Colonic mucosa (tissue), 4 donors: ENCODE measurements around the gene ITGAE. TPM values are rescaled to one million over a fixed set of nuclear protein-coding genes. Genes with fewer than 3 reads are reported as not detected.

Source experiments
- DNase-seq: peaks from one replicate; pipeline ENCODE4 v3.0.0-alpha.2; 2020
- H3K27ac ChIP-seq: fragments of 200-600 bp; one replicate; pipeline ENCODE4 v1.8.0; 2021
- H3K27me3 ChIP-seq: fragments of 200-600 bp; one replicate; pipeline ENCODE4 v1.8.0; 2021
- H3K36me3 ChIP-seq: fragments of 200-600 bp; one replicate; pipeline ENCODE4 v1.8.0; 2021
- H3K4me1 ChIP-seq: fragments of 200-600 bp; one replicate; pipeline ENCODE4 v1.8.0; 2021; ENCODE audit warnings: mild to moderate bottlenecking
- H3K4me3 ChIP-seq: fragments of 200-600 bp; one replicate; pipeline ENCODE4 v1.8.0; 2021
- H3K9ac ChIP-seq, 2 donors: one replicate each; pipeline ENCODE4 v1.7.0; 2013; ENCODE audit warnings: control low read depth in 2 of 2, low read depth in 2 of 2, low read length in 2 of 2
- H3K9me3 ChIP-seq: fragments of 200-600 bp; one replicate; pipeline ENCODE4 v1.8.0; 2021
- intact Hi-C: fragments of 100-400 bp; cut with DNase I; formaldehyde crosslinking; loops from one replicate; pipeline ENCODE4 v1.14.1; 2022
- total RNA-seq, 2 donors: library from RNA; stranded (reverse); fragmentation: NEBNext Ultra II Directional in 1 of 2; extraction: Animal tissue kit (Norgen Biotek cat#: 25700) in 1 of 2; gene quantifications; one replicate each; pipeline ENCODE4 v1.2.1, GENCODE V29; 2021
- TF ChIP-seq, protein P1 (sequence below): fragments of 200-600 bp; IDR thresholded peaks from one replicate; pipeline ENCODE4 v1.8.0; 2022; ENCODE audit warnings: antibody characterized with exemption, mild to moderate bottlenecking
- donor health status: healthy.
- donor health status: DM: no; HTN: no; CAD: no.
- donor health status: DM: no; HTN: no; CAD: no.

The ITGAE gene
- total RNA-seq, 2 donors from 2014 or later: 14.7 to 14.9 TPM

DNA sequence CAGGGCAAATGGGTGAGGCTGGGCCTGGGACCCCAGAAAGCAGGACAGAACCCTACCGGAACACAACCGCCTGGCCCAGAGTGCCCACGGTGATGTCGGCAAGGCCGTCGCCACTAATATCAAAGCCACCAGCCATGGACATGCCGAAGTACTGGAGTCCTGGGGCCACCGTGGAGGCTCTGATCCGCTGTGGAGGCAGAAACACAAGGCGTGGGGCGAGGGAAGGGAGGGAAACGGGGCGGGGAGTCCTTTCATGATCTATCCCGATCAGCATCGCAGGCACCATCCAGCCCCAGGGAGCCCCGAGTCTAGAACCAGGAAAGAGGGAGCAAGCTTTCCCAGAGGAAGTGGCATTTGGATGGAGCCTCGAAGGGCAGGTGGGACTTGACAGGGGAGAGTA, 50.7 kb downstream of the ITGAE start:
- DNase-seq: no peak
- Histone ChIP-seq H3K36me3 (no peaks in the 10 kb centered on the region), H3K27ac (no peak overlapping the region), H3K27me3 (no peaks in the 10 kb centered on the region), H3K4me1 (no peaks in the 10 kb centered on the region), H3K4me3 (no peak overlapping the region), H3K9me3 (no peaks in the 10 kb centered on the region), H3K9ac (no peak overlapping the region)
- TF ChIP-seq, protein P1, sequence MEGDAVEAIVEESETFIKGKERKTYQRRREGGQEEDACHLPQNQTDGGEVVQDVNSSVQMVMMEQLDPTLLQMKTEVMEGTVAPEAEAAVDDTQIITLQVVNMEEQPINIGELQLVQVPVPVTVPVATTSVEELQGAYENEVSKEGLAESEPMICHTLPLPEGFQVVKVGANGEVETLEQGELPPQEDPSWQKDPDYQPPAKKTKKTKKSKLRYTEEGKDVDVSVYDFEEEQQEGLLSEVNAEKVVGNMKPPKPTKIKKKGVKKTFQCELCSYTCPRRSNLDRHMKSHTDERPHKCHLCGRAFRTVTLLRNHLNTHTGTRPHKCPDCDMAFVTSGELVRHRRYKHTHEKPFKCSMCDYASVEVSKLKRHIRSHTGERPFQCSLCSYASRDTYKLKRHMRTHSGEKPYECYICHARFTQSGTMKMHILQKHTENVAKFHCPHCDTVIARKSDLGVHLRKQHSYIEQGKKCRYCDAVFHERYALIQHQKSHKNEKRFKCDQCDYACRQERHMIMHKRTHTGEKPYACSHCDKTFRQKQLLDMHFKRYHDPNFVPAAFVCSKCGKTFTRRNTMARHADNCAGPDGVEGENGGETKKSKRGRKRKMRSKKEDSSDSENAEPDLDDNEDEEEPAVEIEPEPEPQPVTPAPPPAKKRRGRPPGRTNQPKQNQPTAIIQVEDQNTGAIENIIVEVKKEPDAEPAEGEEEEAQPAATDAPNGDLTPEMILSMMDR: no peak
- intact Hi-C loops: no loop called here

DNA sequence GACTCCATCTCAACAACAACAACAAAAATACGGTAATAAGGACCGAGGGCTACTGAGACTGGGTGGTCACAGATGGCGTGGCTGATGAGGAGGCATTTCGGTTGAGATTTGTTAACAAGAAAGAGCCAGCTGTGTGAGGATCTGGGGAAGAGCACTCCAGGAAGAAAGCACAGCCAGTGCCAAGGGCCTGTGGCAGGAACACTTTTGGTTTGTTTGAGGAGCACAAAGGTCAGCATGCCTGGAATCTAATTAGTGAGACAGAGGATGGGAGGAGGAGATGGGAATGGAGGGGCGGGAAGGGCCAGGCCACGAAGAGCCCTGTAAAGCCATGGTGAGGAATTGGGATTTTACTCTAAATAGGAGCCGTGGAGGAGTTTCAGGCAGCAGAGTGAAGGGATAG, 52.4 kb downstream of the ITGAE start:
- intact Hi-C loops: no loop called here

DNA sequence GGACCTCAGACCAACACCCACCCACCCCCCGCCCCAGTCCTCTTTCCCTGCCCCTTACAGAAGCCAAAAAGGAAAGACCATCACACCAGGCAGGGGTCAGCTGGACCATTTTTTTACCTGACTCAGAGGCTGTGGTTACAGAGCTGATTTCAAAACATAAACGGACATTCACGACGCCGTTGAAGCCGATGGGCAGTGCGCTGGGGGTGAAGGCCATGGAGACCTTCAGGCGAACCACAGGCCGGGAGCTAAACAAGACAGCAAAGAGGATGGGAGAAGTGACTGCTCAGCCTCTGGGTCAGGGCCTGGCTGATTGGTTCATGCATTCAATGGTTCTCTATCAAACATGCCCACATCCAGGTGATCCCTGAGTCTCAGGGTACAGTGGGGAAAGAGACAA, 53.2 kb downstream of the ITGAE start:
- intact Hi-C loops: no loop called here
- H3K4me3 ChIP-seq: no peak overlapping the region
- TF ChIP-seq, protein P1: no peak
- H3K4me1 ChIP-seq: no peaks in the 10 kb centered on the region
- H3K9ac ChIP-seq: no peak overlapping the region
- H3K9me3 ChIP-seq: no peaks in the 10 kb centered on the region
- DNase-seq: no peak
- H3K27ac ChIP-seq: no peak overlapping the region
- no peaks in the 10 kb centered on the region for H3K36me3 ChIP-seq
- H3K27me3 ChIP-seq: no peaks in the 10 kb centered on the region

More for the DNA sequence above, 52.4 kb downstream of the ITGAE start:
- H3K4me3 ChIP-seq: no peak overlapping the region
- H3K36me3 ChIP-seq: no peaks in the 10 kb centered on the region
- TF ChIP-seq, protein P1: no peak
- H3K27me3 ChIP-seq: no peaks in the 10 kb centered on the region
- no peak overlapping the region for H3K9ac ChIP-seq
- no peaks in the 10 kb centered on the region for H3K9me3 ChIP-seq
- H3K4me1 ChIP-seq: no peaks in the 10 kb centered on the region
- no peak overlapping the region for H3K27ac ChIP-seq
- no peak for DNase-seq

DNA sequence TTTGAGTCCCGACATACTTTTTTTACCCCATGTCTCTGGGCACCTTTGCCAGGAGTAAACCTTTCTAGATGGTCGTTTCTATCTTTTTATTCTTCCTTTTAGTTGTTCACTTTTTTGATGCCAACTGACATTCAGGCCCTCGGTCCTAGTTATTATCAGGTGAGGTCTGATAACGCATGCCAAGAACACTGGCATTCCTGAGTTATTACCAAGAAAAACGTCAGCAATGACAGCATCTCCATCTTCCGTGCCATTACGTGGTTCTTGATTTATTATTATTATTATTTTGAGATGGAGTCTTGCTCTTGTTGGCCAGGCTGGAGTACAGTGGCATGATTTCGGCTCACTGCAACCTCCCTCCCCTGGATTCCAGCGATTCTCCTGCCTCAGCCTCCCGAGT, 55.9 kb downstream of the ITGAE start:
- TF ChIP-seq, protein P1: no peak
- H3K4me3 ChIP-seq: no peak overlapping the region
- no peaks in the 10 kb centered on the region for H3K27me3 ChIP-seq
- no peaks in the 10 kb centered on the region for H3K4me1 ChIP-seq
- intact Hi-C loops: no loop called here
- H3K36me3 ChIP-seq: no peaks in the 10 kb centered on the region
- no peak overlapping the region for H3K27ac ChIP-seq
- no peaks in the 10 kb centered on the region for H3K9me3 ChIP-seq
- no peak for DNase-seq
- H3K9ac ChIP-seq: no peak overlapping the region

DNA sequence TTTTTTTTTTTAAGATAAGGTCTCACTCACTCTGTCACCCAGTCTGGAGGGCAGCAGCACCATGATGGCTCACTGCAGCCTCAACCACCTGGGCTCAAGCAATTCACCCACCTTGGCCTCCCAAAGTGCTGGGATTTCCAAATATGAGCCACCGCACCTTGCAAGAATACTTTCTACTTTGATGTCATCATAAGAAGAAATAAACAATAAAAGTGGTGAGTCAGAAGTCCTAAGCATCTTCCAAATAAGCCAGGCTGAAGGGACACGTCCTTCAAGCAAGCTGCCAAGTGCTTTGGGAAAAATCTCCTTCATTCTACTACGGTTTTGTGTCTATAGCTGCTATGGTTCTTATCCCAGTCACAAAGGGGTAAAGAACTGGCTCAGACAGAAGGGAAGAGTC, 57.0 kb downstream of the ITGAE start:
- intact Hi-C loops: no loop called here
- TF ChIP-seq, protein P1: no peak
- DNase-seq: no peak
- Histone ChIP-seq H3K36me3 (no peaks in the 10 kb centered on the region), H3K4me3 (no peak overlapping the region), H3K9ac (no peak overlapping the region), H3K9me3 (no peaks in the 10 kb centered on the region), H3K27me3 (no peaks in the 10 kb centered on the region), H3K27ac (no peak overlapping the region), H3K4me1 (no peaks in the 10 kb centered on the region)
